DOHH2 (cell line): ENCODE measurements around the gene NDUFA13.

ENCODE experiments used
- H3F3A ChIP-seq: fragments of 200-600 bp; sonication (generic), shearing (Covaris generic); 2 replicates; pipeline ENCODE4 v1.6.0; 2016; ENCODE audit warnings: antibody characterized with exemption, mild to moderate bottlenecking; ENCODE audit not compliant: control insufficient read depth, insufficient read depth
- H3K27ac ChIP-seq: fragments of 200-600 bp; sonication (generic); 2 replicates; pipeline ENCODE4 v1.5.1; 2014; ENCODE audit warnings: low read depth, mild to moderate bottlenecking, low read length, moderate library complexity
- H3K27me3 ChIP-seq: fragments of 200-600 bp; sonication (generic); 2 replicates; pipeline ENCODE4 v1.6.1; 2014; ENCODE audit warnings: mild to moderate bottlenecking, low read length, mixed read lengths; ENCODE audit not compliant: control insufficient read depth
- H3K36me3 ChIP-seq: fragments of 200-600 bp; sonication (generic); 2 replicates; pipeline ENCODE4 v1.6.1; 2014; ENCODE audit warnings: mild to moderate bottlenecking, low read length, moderate library complexity, mixed read lengths; ENCODE audit not compliant: control insufficient read depth
- H3K4me1 ChIP-seq: fragments of 200-600 bp; sonication (generic); 2 replicates; pipeline ENCODE4 v1.6.1; 2014; ENCODE audit warnings: mild to moderate bottlenecking, low read length, mixed read lengths; ENCODE audit not compliant: control insufficient read depth
- H3K4me2 ChIP-seq: fragments of 200-600 bp; sonication (generic); 2 replicates; pipeline ENCODE4 v1.6.0; 2014; ENCODE audit warnings: mild to moderate bottlenecking, low read length, moderate library complexity
- H3K4me3 ChIP-seq: fragments of 200-600 bp; sonication (generic); 2 replicates; pipeline ENCODE4 v1.5.1; 2014; ENCODE audit warnings: mild to moderate bottlenecking, low read length, mixed read lengths
- H3K79me2 ChIP-seq: fragments of 200-600 bp; sonication (generic); 2 replicates; pipeline ENCODE4 v1.6.1; 2014; ENCODE audit warnings: mild to moderate bottlenecking, low read length, mixed read lengths; ENCODE audit not compliant: control insufficient read depth
- H3K9me2 ChIP-seq: fragments of 200-600 bp; sonication (generic); replicated peaks from 2 replicates; pipeline ENCODE4 v1.6.1; 2014; ENCODE audit warnings: mild to moderate bottlenecking, low read length, mixed read lengths; ENCODE audit not compliant: control insufficient read depth
- H3K9me3 ChIP-seq: fragments of 200-600 bp; sonication (generic); 2 replicates; pipeline ENCODE4 v1.6.1; 2014; ENCODE audit warnings: antibody characterized with exemption, low read length, mixed read lengths; ENCODE audit not compliant: control insufficient read depth, insufficient read depth
- H4K20me1 ChIP-seq: fragments of 200-600 bp; sonication (generic); 2 replicates; pipeline ENCODE4 v1.6.0; 2014; ENCODE audit warnings: low read depth, mild to moderate bottlenecking, antibody characterized with exemption, low read length, moderate library complexity; ENCODE audit not compliant: control insufficient read depth, insufficient read depth
- CTCF ChIP-seq: fragments of 200-600 bp; sonication (generic); IDR thresholded peaks from one replicate; pipeline ENCODE4 v1.5.1; 2014; ENCODE audit warnings: antibody characterized with exemption, mild to moderate bottlenecking, low read depth, low read length; ENCODE audit not compliant: poor library complexity, severe bottlenecking
- EZH2phosphoT487 ChIP-seq: fragments of 200-600 bp; sonication (generic); IDR thresholded peaks from 2 replicates; pipeline ENCODE4 v1.6.1; 2017; ENCODE audit warnings: borderline replicate concordance, mild to moderate bottlenecking, antibody characterized with exemption, low read length, moderate library complexity, mixed read lengths

NDUFA13 gene

GRCh38 chr19:19517235-19517619 lies 1.2 kb downstream of the NDUFA13 start:
- Histone ChIP-seq H3K27ac (no peak overlapping the region), H3K4me2 (peak overlapping the region; percentile 91), H3K36me3 (peaks cover 28% of the 10 kb centered on the region), H3K79me2 (peaks cover 70% of the 10 kb centered on the region), H3K27me3 (no peaks in the 10 kb centered on the region), H3K9me3 (no peaks in the 10 kb centered on the region), H3F3A (no peaks in the 10 kb centered on the region; the same call in 1 of the 2 replicates), H3K4me1 (peaks cover 31% of the 10 kb centered on the region), H4K20me1 (no peaks in the 10 kb centered on the region), H3K9me2 (no peaks in the 10 kb centered on the region), H3K4me3 (peak overlapping the region; percentile 90)
- TF ChIP-seq CTCF (no peak), EZH2phosphoT487 (no peak)

- Histone ChIP-seq H3K79me2 (peaks cover 100% of the 10 kb centered on the region), H3K36me3 (peaks cover 59% of the 10 kb centered on the region), H4K20me1 (no peaks in the 10 kb centered on the region)
These were observed 5.0 kb downstream of the NDUFA13 start for GRCh38 chr19:19520989-19521388.

GRCh38 chr19:19523177-19523576 lies 7.2 kb downstream of the NDUFA13 start:
- Histone ChIP-seq H3K4me2 (peak overlapping the region; percentile 99), H3K4me3 (peak overlapping the region; percentile 73), H3K27me3 (no peaks in the 10 kb centered on the region), H3K4me1 (peaks cover 65% of the 10 kb centered on the region), H3K36me3 (peaks cover 69% of the 10 kb centered on the region), H3F3A (peaks cover 8% of the 10 kb centered on the region), H3K27ac (peak overlapping the region; percentile 82), H3K79me2 (peaks cover 84% of the 10 kb centered on the region), H3K9me3 (no peaks in the 10 kb centered on the region), H3K9me2 (no peaks in the 10 kb centered on the region), H4K20me1 (no peaks in the 10 kb centered on the region)
- TF ChIP-seq EZH2phosphoT487 (no peak), CTCF (no peak)

More at GRCh38 chr19:19520989-19521388, 5.0 kb downstream of the NDUFA13 start:
- no peaks in the 10 kb centered on the region for H3K9me3 ChIP-seq
- H3K27me3 ChIP-seq = no peaks in the 10 kb centered on the region
- TF ChIP-seq CTCF = no peak
- TF ChIP-seq EZH2phosphoT487 = no peak
- H3K27ac ChIP-seq = no peak overlapping the region
- no peak overlapping the region for H3K4me2 ChIP-seq
- peaks cover 62% of the 10 kb centered on the region for H3K4me1 ChIP-seq
- H3K4me3 ChIP-seq = no peak overlapping the region
- no peaks in the 10 kb centered on the region for H3K9me2 ChIP-seq
- H3F3A ChIP-seq = peaks cover 5% of the 10 kb centered on the region

GRCh38 chr19:19524053-19524452 lies 8.0 kb downstream of the NDUFA13 start:
- Histone ChIP-seq H3K9me2 (no peaks in the 10 kb centered on the region), H3K27me3 (no peaks in the 10 kb centered on the region), H3K4me2 (peak overlapping the region; percentile 99), H3K79me2 (peaks cover 75% of the 10 kb centered on the region), H3K27ac (peak overlapping the region; percentile 82), H3K4me1 (peaks cover 64% of the 10 kb centered on the region), H3K4me3 (peak overlapping the region; percentile 73), H4K20me1 (no peaks in the 10 kb centered on the region), H3K36me3 (peaks cover 72% of the 10 kb centered on the region), H3F3A (peaks cover 8% of the 10 kb centered on the region), H3K9me3 (no peaks in the 10 kb centered on the region)
- TF ChIP-seq EZH2phosphoT487 = no peak
- TF ChIP-seq CTCF = peak; percentile 15
